Activated T-helper 2 cell treated with anti-CD3 and anti-CD28 coated beads, Interferon-gamma antibody, Interleukin-2, Interleukin-4, amounts not matched to agents 10 μg/mL and 5 μg/mL and 100 μg/mL, durations not matched to agents 14 hours and 24 hours and 36 hours (primary cell): ENCODE data around the gene TNFRSF17. TPM values are rescaled to one million over a fixed set of nuclear protein-coding genes. Genes with fewer than 3 reads are reported as not detected.

Experiments
- DNase-seq: peaks from one replicate; pipeline ENCODE4 v3.0.0; 2021; ENCODE audit warnings: low spot score
- H3K27ac Mint-ChIP-seq: one replicate; pipeline ENCODE4 v1.8.0; 2021; ENCODE audit warnings: mixed read lengths
- H3K27me3 Mint-ChIP-seq: one replicate; pipeline ENCODE4 v1.8.0; 2021; ENCODE audit warnings: low read depth, mixed read lengths
- H3K36me3 Mint-ChIP-seq: one replicate; pipeline ENCODE4 v1.8.0; 2021; ENCODE audit warnings: low read depth, mixed read lengths
- H3K4me1 Mint-ChIP-seq: one replicate; pipeline ENCODE4 v1.8.0; 2021; ENCODE audit warnings: low read depth, mixed read lengths
- H3K4me3 Mint-ChIP-seq: one replicate; pipeline ENCODE4 v1.8.0; 2021; ENCODE audit warnings: low read depth, mild to moderate bottlenecking, moderate library complexity, mixed read lengths
- H3K9me3 Mint-ChIP-seq: one replicate; pipeline ENCODE4 v1.8.0; 2021; ENCODE audit warnings: mixed read lengths
- intact Hi-C: fragments of 100-400 bp; cut with micrococcal nuclease; formaldehyde crosslinking; loops from one replicate; pipeline ENCODE4 v1.15.1; 2023
- total RNA-seq: library from RNA; stranded (reverse); gene quantifications from 2 replicates; pipeline ENCODE4 v1.2.3, GENCODE V29; 2022

The TNFRSF17 gene
- total RNA-seq, 1 donor from 2014 or later = not detected

DNA sequence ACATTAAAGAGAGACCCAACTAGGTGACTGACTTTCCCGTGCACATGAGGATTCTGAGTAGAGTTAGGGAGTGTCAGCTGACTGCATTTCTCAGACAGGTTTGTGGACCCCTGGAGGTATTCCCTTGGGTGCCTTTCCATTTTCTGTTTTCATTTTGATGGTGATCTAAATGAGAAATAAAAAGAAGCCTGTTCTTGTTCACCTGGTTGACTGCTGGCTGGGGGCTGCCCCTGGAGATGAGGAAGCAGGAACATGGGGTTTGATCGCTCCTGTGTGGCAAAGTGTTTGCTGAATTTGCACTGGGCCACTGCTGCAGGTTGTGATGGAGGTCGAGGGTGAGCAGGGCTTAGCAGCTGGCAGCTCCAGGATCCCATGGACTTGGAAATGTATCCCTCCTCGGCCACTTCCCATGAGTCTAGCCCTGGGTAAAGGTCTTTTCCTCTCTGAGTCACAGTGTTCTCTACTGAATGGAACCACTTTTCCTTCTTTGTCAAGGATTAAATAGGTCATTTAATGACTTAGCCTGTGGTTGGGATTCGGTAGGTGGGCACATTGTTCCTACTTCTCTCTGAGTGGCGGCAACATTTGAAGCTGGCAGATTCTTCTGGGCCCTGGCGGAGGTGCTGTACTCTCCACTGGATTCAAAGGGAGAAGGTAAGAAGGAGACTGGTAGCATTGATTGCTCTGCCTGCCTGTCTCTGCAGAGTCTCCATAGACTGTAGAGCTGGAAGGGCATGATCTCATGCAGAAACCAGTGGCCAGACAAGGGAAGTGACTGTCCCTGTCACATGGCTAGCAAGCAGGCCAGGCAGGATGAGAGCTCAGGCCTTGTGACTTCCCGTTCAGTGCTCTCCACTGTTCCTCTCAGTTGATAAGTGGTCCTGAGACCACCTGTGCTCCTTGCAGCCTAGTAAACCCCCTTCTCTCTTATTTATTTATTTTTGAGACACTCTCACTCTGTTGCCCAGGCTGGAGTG is 29.4 kb downstream of the TNFRSF17 start:
- Mint-ChIP-seq H3K9me3 (no peaks in the 10 kb centered on the region), H3K27me3 (no peaks in the 10 kb centered on the region), H3K36me3 (no peaks in the 10 kb centered on the region), H3K4me3 (no peak overlapping the region), H3K27ac (no peak overlapping the region), H3K4me1 (no peaks in the 10 kb centered on the region)
- DNase-seq = no peak
- intact Hi-C loops = no loop called here

DNA sequence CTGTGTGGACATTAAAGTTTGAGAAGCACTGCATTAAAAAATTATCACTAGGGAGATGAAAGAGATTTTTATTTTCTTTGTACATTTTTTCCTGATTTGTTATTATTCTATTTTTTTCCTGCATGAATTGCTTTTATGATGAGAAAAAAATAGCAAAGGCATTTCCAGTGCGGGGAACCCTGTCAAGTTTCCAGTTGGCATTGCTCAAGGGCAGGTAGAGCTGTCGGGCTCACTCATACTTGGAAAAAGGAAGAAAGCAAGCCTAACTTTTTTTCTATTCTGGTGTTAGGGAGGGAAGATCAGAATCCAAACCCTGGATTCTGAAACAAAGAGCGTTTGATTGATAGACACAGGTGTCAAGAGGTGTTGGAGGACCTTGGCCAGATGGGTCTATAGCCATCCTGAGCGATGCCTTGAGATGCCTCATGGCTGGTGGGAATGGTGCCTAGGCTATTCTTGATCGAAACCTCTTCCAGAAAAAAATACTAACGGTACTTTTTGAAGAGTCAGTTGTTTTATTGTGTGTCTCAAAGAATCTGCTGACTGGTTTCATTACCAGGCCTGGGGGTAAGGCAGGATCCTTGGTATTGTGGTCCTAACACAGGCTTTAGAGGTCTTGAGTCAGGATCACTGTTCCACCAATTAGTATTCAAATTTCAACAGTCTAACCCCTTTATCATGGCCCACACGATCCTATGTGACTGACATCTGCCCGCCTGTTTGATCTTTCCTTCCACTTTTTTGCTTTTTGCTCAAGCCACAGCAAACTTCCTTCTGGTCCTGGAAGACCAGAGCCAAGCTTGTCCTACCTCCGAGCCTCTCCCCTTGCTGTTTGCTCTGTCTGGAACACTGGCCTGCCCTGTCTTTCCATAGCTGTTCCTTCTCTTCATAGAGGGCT is 31.7 kb downstream of the TNFRSF17 start:
- H3K4me3 Mint-ChIP-seq = no peak overlapping the region
- H3K9me3 Mint-ChIP-seq = no peaks in the 10 kb centered on the region
- no peak overlapping the region for H3K27ac Mint-ChIP-seq
- intact Hi-C loops = no loop called here
- no peak for DNase-seq
- H3K4me1 Mint-ChIP-seq = no peaks in the 10 kb centered on the region
- H3K27me3 Mint-ChIP-seq = no peaks in the 10 kb centered on the region
- no peaks in the 10 kb centered on the region for H3K36me3 Mint-ChIP-seq

DNA sequence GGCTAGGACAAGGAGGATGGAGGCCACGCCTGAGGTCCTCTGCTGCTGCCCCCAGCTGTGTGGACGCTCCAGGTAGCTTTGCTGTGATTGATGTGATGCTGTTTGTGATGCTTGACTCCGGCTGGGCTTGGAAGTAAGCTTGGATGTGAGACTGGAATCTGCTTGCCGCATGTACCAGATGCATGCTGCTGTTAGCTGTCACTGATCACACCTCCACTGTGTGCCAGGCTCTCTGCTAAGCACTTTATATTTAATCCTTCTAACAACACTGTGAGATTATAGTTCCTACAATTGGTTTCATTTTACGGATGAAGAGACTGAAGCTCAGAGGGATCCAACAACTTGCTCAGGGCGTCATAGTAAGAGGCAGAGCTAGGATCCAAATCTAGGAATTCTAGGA is 35.0 kb downstream of the TNFRSF17 start:
- intact Hi-C loops = no loop called here

DNA sequence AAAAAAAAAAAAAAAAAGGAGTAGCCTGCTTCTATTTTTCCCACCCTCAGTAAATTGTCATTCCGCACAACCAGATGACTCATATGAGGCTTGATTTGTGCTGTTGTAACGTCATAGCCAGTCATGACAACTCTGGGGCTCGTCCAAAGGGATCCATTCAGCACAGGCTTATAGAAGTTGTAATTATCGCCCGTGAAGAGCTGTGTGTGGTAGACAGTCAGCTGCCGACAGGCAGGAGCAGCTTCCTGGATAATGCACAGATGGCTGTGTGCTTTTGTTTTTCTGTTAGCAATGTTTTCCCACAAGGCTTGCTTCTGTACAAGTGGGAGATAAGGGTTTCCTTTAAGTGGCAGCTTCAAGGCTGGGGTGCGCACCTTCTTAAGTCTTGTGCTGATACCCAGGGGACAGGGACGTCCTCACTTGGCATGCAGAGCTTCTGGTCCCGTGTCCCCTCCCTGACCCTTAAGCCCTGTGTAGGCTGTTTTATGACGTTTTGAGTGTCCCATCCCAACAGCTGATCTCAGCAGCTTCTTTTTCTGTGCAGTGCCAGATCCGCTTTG is 37.5 kb downstream of the TNFRSF17 start:
- Mint-ChIP-seq H3K9me3 (no peaks in the 10 kb centered on the region), H3K4me1 (no peaks in the 10 kb centered on the region), H3K27me3 (no peaks in the 10 kb centered on the region), H3K36me3 (no peaks in the 10 kb centered on the region), H3K4me3 (no peak overlapping the region), H3K27ac (no peak overlapping the region)
- intact Hi-C loops = no loop called here
- no peak for DNase-seq

More for the DNA sequence above, 35.0 kb downstream of the TNFRSF17 start:
- Mint-ChIP-seq H3K4me3 (no peak overlapping the region), H3K9me3 (no peaks in the 10 kb centered on the region), H3K36me3 (no peaks in the 10 kb centered on the region), H3K27me3 (no peaks in the 10 kb centered on the region), H3K27ac (no peak overlapping the region), H3K4me1 (no peaks in the 10 kb centered on the region)
- no peak for DNase-seq

DNA sequence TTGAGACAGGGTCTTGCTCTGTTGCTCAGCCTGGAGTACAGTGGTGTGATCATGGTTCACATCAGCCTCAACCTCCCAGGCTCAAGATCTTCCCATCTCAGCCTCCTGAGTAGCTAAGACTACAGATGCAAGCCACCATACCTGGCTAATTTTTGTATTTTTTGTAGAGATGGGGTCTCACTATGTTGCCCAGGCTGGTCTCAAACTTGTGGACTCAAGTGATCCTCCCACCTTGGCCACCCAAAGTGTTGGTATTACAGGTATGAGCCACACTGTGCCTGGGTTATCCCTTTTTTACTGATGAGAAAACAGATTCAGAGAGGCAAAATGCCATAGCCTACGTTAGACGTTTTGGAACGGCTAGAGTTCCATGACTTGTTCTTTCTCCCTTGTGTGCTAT is 41.6 kb downstream of the TNFRSF17 start:
- no peaks in the 10 kb centered on the region for H3K4me1 Mint-ChIP-seq
- H3K9me3 Mint-ChIP-seq = no peaks in the 10 kb centered on the region
- no peak overlapping the region for H3K4me3 Mint-ChIP-seq
- no peaks in the 10 kb centered on the region for H3K36me3 Mint-ChIP-seq
- no peak overlapping the region for H3K27ac Mint-ChIP-seq
- no peak for DNase-seq
- no peaks in the 10 kb centered on the region for H3K27me3 Mint-ChIP-seq
- intact Hi-C loops = no loop called here

DNA sequence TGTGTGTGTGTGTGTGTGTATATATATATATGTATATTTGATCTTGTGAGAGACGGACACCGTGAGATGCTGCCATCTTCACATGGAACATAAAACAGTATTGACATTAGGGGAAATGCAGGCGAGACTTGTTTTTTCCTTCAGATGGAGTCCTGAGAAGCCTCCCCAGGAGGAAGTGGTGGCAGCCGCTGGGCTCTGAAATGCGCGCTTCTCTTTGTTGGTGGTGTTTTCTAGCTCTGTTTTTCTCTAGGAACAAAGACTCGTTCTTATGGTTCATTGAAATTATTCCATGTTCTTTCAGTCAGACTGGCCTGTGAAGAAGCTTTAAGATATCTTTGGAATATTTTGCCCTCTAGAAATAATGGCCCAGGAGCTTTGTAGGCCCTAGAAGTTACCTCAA is 44.5 kb downstream of the TNFRSF17 start:
- no peak overlapping the region for H3K27ac Mint-ChIP-seq
- no peak for DNase-seq
- intact Hi-C loops = no loop called here
- H3K36me3 Mint-ChIP-seq = no peaks in the 10 kb centered on the region
- H3K4me3 Mint-ChIP-seq = no peak overlapping the region
- no peaks in the 10 kb centered on the region for H3K4me1 Mint-ChIP-seq
- no peaks in the 10 kb centered on the region for H3K27me3 Mint-ChIP-seq
- no peaks in the 10 kb centered on the region for H3K9me3 Mint-ChIP-seq

DNA sequence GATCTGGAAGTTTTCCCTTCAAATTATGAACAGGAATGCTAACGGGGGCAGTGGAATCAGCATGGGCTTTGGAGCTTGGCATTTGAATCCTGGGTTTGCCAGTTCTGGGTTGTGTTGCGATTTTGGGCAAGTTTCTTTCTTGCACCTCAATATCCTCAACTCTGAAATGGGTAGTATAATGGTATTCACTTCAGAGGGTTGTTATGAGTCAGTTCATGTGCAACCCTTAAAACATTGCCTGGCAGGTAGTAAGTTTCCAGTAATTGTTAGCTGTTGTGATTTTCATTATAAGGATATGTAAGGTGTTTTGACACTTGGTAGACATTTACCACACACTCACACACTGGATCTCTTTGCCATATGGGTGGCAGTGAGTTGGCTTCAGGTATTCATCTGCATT is 44.9 kb downstream of the TNFRSF17 start:
- Mint-ChIP-seq H3K27me3 (no peaks in the 10 kb centered on the region), H3K27ac (no peak overlapping the region), H3K4me1 (no peaks in the 10 kb centered on the region), H3K4me3 (no peak overlapping the region), H3K36me3 (no peaks in the 10 kb centered on the region), H3K9me3 (no peaks in the 10 kb centered on the region)
- DNase-seq = no peak
- intact Hi-C loops = no loop called here

DNA sequence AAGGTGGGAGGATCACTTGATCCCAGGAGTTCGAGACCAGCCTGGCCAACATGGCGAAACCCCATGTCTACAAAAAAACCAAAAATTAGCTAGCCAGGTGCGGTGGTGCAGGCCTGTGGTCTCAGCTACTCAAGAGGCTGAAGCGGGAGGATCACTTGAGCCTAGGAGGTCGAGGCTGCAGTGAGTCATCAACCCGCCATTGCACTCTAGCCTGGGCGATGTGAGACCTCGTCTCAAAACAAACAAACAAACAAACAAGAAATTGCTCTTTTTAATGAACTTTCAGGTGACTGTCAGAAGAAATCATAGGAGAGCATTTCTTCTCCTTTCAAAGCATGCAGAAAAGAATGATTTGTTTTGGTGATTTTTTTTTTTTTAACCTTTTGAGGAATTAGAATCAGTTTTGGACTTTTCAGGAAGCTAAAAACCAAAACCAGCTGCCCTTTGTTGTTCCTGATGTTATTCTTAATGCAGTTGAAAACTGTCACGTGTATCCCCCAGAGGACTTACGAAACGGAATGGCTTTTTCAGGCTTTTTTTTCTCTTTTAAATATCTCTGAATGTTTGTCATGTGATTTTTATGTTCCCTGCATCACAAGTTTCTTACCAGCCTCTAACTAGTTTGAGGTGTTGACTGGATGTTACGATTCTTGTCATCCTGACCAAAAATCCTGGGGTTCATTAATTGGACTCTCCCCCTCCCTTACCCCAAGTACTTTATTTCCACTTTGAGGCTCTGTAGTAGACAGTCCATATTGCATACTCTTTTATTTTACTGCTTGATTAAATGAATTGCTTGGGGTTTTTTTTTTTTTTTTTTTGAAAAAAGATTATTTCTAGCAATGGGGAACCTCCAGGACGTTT is 45.6 kb downstream of the TNFRSF17 start:
- no peaks in the 10 kb centered on the region for H3K27me3 Mint-ChIP-seq
- DNase-seq = no peak
- H3K27ac Mint-ChIP-seq = no peak overlapping the region
- H3K36me3 Mint-ChIP-seq = no peaks in the 10 kb centered on the region
- no peaks in the 10 kb centered on the region for H3K9me3 Mint-ChIP-seq
- H3K4me3 Mint-ChIP-seq = no peak overlapping the region
- intact Hi-C loops = no loop called here
- H3K4me1 Mint-ChIP-seq = no peaks in the 10 kb centered on the region

DNA sequence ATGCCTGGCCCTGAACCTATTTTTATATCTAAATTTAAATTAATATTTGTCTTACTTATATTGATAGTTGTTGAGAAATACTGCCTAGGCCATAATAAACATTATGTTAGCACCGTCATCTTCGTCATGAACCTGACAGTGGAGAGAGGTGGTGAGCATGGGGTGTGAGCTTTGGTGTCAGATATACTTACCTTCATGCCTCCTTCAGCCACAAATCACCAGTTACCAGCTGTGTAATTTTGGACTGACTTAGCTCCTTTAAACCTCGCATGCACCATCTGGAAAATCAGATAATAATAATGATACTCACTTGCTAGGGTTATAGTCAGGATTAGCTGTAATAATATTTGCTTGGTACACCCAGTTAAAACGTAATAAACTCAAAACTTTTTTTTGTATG is 46.6 kb downstream of the TNFRSF17 start:
- Mint-ChIP-seq H3K27ac (no peak overlapping the region), H3K4me3 (no peak overlapping the region), H3K27me3 (no peaks in the 10 kb centered on the region), H3K9me3 (no peaks in the 10 kb centered on the region), H3K36me3 (no peaks in the 10 kb centered on the region), H3K4me1 (no peaks in the 10 kb centered on the region)
- DNase-seq = no peak
- intact Hi-C loops = no loop called here

DNA sequence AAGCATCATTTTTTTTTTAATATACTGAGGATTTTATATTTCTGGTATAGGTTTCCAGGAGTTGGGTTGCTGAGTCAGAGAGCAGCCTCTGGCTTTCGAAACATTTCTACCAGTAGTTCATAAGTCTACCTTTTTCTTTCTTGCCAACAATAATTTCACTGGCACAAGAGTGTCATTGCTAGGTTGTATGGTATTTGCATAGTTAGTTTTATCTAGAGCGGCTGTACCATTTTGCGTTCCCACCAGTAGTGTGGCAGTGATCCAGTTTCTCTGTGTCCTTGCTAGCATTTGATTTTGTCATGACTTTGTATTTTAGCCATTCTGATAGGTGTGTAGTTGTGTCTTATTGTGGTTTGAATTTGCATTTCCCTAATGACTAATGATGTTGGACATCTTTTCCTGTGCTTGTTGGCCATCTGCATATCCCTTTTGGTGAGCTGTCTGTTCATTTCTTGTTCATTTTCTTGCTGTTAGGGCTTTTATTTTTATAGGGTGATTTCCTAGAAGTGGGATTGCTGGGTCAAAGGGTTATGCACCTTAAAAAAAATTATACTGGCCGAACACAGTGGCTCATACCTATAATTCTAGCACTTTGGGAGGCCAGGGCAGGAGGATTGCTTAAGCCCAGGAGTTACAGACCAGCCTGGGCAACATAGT is 51.4 kb downstream of the TNFRSF17 start:
- Mint-ChIP-seq H3K27me3 (no peaks in the 10 kb centered on the region), H3K9me3 (no peaks in the 10 kb centered on the region), H3K36me3 (no peaks in the 10 kb centered on the region), H3K4me3 (no peak overlapping the region), H3K4me1 (no peaks in the 10 kb centered on the region), H3K27ac (no peak overlapping the region)
- DNase-seq = no peak
- intact Hi-C loops = no loop called here

DNA sequence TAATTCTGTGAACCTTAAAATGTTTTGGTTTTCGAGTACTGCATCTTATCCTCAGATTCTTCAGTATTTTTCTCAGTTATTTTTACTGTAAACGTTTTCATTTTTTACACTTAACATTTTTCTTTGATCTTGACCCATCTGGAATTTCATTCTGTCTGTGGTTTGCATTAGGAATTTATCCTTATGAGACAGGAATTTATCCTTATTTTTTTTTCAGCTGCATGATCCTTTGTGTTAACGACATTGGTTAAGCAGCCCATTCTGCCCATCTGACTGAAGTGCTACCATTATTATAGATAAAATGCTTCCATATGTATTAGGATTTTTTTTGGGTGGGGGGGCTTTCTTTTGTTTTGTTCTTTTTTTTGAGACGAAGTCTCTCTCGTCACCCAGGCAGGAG is 52.5 kb downstream of the TNFRSF17 start:
- DNase-seq = no peak
- Mint-ChIP-seq H3K9me3 (no peaks in the 10 kb centered on the region), H3K27me3 (no peaks in the 10 kb centered on the region), H3K36me3 (no peaks in the 10 kb centered on the region), H3K4me3 (no peak overlapping the region), H3K4me1 (no peaks in the 10 kb centered on the region), H3K27ac (no peak overlapping the region)
- intact Hi-C loops = no loop called here
